PC-3 (cell line): ENCODE data around the gene SDC1. TPM values are rescaled to one million over a fixed set of nuclear protein-coding genes. Genes with fewer than 3 reads are reported as not detected.

Source experiments
- ATAC-seq: fragments of 200-7000 bp; cut with Tn5 transposase; 2 replicates; pipeline ENCODE4 v1.9.1; 2020; ENCODE audit warnings: mild to moderate bottlenecking, moderate library complexity
- BruUV-seq: library from RNA; stranded (reverse); fragments of 400-500 nt; replicated peaks from 2 replicates; lab custom pipeline; 2021; lab: Mats Ljungman, UMichigan
- CTCF ChIA-PET: fragments of 300-600 bp; sonication (Branson Sonifier 250); formaldehyde crosslinking; loops from one replicate; lab custom pipeline; 2022; ENCODE audit warnings: antibody characterized with exemption; lab: Charles Lee
- POLR2A ChIA-PET: fragments of 300-600 bp; sonication (Branson Sonifier 250); formaldehyde crosslinking; loops from one replicate; lab custom pipeline; 2022; ENCODE audit warnings: antibody characterized with exemption; ENCODE audit not compliant: unreplicated experiment; lab: Charles Lee
- DNase-seq: peaks from one replicate; pipeline ENCODE4 v3.0.0-alpha.2; 2015
- H2AFZ ChIP-seq: fragments of 300-600 bp; sonication (generic); 2 replicates; pipeline ENCODE4 v1.6.0; 2016; ENCODE audit warnings: antibody characterized with exemption, low read length
- H3F3A ChIP-seq: fragments of 300-600 bp; sonication (generic); one replicate; pipeline ENCODE4 v1.6.0; 2017; ENCODE audit warnings: antibody characterized with exemption, low read length, control low read depth, mild to moderate bottlenecking; ENCODE audit not compliant: unreplicated experiment
- H3K27ac ChIP-seq: fragments of 300-600 bp; sonication (generic); 2 replicates; pipeline ENCODE4 v1.5.1; 2016; ENCODE audit warnings: mild to moderate bottlenecking, low read length
- H3K27me3 ChIP-seq: fragments of 300-600 bp; sonication (generic); 2 replicates; pipeline ENCODE4 v1.6.1; 2016; ENCODE audit warnings: low read length, mixed read lengths
- H3K36me3 ChIP-seq: fragments of 300-600 bp; sonication (generic); 2 replicates; pipeline ENCODE4 v1.6.1; 2016; ENCODE audit warnings: low read depth, mixed run types, low read length, mixed read lengths
- H3K4me1 ChIP-seq: fragments of 300-600 bp; sonication (generic); 2 replicates; pipeline ENCODE4 v1.5.1; 2016; ENCODE audit warnings: low read length; ENCODE audit not compliant: insufficient read depth
- H3K4me2 ChIP-seq: fragments of 300-600 bp; sonication (generic); 2 replicates; pipeline ENCODE4 v1.6.0; 2016; ENCODE audit warnings: low read length
- H3K4me3 ChIP-seq: fragments of 300-600 bp; sonication (generic); 2 replicates; pipeline ENCODE4 v1.5.1; 2016; ENCODE audit warnings: mild to moderate bottlenecking, low read length, mixed read lengths
- H3K79me2 ChIP-seq: fragments of 300-600 bp; sonication (generic); 2 replicates; pipeline ENCODE4 v1.6.1; 2017; ENCODE audit warnings: low read length, mixed read lengths
- H3K9ac ChIP-seq: fragments of 300-600 bp; sonication (generic); 2 replicates; pipeline ENCODE4 v1.6.0; 2016; ENCODE audit warnings: mild to moderate bottlenecking, low read length
- H3K9me2 ChIP-seq: fragments of 300-600 bp; sonication (generic); replicated peaks from 2 replicates; pipeline ENCODE4 v1.6.1; 2016; ENCODE audit warnings: mixed run types, low read length, mixed read lengths
- H3K9me3 ChIP-seq: fragments of 300-600 bp; sonication (generic); 2 replicates; pipeline ENCODE4 v1.6.1; 2016; ENCODE audit warnings: low read length, mixed read lengths
- H4K20me1 ChIP-seq: fragments of 300-600 bp; sonication (generic); 2 replicates; pipeline ENCODE4 v1.6.1; 2016; ENCODE audit warnings: low read length, mixed read lengths
- EZH2 ChIP-seq: fragments of 300-600 bp; sonication (generic); IDR thresholded peaks from one replicate; pipeline ENCODE4 v1.6.1; 2017; ENCODE audit warnings: antibody characterized with exemption, mild to moderate bottlenecking, low read length; ENCODE audit not compliant: unreplicated experiment
- EZH2phosphoT487 ChIP-seq: fragments of 300-600 bp; sonication (generic); IDR thresholded peaks from 2 replicates; pipeline ENCODE4 v1.6.1; 2018; ENCODE audit warnings: mild to moderate bottlenecking, antibody characterized with exemption, low read length, borderline replicate concordance
- intact Hi-C: fragments of 100-400 bp; cut with micrococcal nuclease; formaldehyde crosslinking; loops from 2 replicates; pipeline ENCODE4 v1.9.0; 2023
- total RNA-seq: library from RNA; depleted of rRNA; stranded (reverse); fragments of >200 nt; gene quantifications from 2 replicates; pipeline ENCODE4 v1.2.3, GENCODE V29; 2014
- TF ChIP-seq, protein P1 (sequence below): fragments of 300-600 bp; sonication (generic); conservative IDR thresholded peaks from 2 replicates; pipeline ENCODE4 v1.5.1; 2017; ENCODE audit warnings: antibody characterized with exemption, low read depth, mild to moderate bottlenecking, low read length

The SDC1 gene
- total RNA-seq, 1 experiment from 2014 or later = 358 TPM

DNA sequence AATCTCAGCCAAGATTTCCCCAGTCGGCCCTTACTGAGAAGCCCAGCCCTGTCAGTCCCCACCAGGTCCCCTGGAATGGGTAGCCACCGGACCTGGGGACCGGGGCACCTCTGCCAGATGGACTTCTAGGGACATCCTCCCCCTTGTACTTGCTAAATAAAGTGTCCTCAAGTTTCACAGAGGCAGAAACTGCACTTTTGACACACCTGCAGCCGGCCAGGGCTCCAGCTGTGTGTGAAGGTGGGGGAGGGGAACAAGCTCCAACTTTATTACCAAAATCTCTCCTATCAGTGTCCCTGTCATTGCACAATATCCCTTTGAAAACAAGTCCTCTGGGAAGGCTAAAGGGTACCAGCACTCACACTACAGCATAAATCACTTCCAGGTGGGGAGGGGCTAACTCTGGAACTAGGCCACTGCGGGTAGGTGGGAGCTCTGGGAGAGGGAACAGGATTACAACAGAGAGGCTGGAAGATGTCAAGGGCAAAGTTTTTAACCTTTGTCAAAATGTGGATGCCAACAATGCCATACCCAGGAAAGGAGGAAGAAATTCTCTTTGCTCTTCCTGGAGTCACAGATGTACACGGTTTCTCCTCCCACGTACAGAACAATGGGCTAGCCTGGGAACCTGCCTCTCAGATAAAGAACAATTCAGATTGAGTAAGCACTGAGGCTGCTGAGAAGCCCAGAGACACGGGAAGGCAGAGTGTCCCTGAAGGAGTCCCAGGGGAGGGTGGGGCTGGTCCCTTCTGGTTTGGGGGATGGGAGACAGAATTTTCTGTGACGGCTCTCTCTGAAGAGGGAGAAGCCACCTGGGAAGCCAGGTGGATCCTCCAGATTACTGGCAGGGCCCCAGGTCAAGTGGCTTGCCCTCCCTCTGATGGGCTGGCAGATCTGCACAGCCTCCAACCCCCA, 11.0 kb downstream of the SDC1 start:
- H3K79me2 ChIP-seq = peaks cover 100% of the 10 kb centered on the region
- H3K27ac ChIP-seq = no peak overlapping the region

GRCh38 chr2:20212871-20213503, 11.9 kb downstream of the SDC1 start:
- DNase-seq = peak; percentile 63
- Histone ChIP-seq H2AFZ (no peak overlapping the region), H3K9ac (no peak overlapping the region), H3K36me3 (peaks cover 10% of the 10 kb centered on the region; the same call in 1 of the 2 replicates), H3F3A (no peaks in the 10 kb centered on the region), H3K9me2 (no peaks in the 10 kb centered on the region), H3K27ac (no peak overlapping the region), H3K79me2 (peaks cover 100% of the 10 kb centered on the region), H4K20me1 (peaks cover 66% of the 10 kb centered on the region), H3K9me3 (no peaks in the 10 kb centered on the region), H3K27me3 (no peaks in the 10 kb centered on the region), H3K4me2 (0 out of 2 replicates have a peak overlapping the region, but pooled peaks have one; percentile 2), H3K4me1 (peaks cover 30% of the 10 kb centered on the region), H3K4me3 (no peak overlapping the region)
- CTCF ChIA-PET = no interaction called here
- intact Hi-C loops = no loop called here
- no TSS peak for BruUV-seq
- POLR2A ChIA-PET = interaction anchor here (0.5 kb wide), 1 partner anchor 8 kb away, joined by 3 read pairs; no protein-coding TSS in a partner anchor
- ATAC-seq = peak; percentile 13
- no peak for TF ChIP-seq EZH2phosphoT487
- TF ChIP-seq EZH2 = no peak
- TF ChIP-seq, protein P1, sequence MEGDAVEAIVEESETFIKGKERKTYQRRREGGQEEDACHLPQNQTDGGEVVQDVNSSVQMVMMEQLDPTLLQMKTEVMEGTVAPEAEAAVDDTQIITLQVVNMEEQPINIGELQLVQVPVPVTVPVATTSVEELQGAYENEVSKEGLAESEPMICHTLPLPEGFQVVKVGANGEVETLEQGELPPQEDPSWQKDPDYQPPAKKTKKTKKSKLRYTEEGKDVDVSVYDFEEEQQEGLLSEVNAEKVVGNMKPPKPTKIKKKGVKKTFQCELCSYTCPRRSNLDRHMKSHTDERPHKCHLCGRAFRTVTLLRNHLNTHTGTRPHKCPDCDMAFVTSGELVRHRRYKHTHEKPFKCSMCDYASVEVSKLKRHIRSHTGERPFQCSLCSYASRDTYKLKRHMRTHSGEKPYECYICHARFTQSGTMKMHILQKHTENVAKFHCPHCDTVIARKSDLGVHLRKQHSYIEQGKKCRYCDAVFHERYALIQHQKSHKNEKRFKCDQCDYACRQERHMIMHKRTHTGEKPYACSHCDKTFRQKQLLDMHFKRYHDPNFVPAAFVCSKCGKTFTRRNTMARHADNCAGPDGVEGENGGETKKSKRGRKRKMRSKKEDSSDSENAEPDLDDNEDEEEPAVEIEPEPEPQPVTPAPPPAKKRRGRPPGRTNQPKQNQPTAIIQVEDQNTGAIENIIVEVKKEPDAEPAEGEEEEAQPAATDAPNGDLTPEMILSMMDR = no peak

More for the DNA sequence above, 11.0 kb downstream of the SDC1 start:
- Histone ChIP-seq H3K9me3 (no peaks in the 10 kb centered on the region), H3K9me2 (no peaks in the 10 kb centered on the region), H2AFZ (no peak overlapping the region), H3K9ac (no peak overlapping the region), H3F3A (no peaks in the 10 kb centered on the region), H3K4me3 (no peak overlapping the region), H3K4me1 (peaks cover 39% of the 10 kb centered on the region), H4K20me1 (peaks cover 59% of the 10 kb centered on the region), H3K36me3 (peaks cover 10% of the 10 kb centered on the region; the same call in 1 of the 2 replicates), H3K4me2 (peak overlapping the region; percentile 2; the same call in 1 of the 2 replicates), H3K27me3 (no peaks in the 10 kb centered on the region)
- POLR2A ChIA-PET = interaction anchor here (1.2 kb wide), 1 partner anchor 18 kb away, joined by 12 read pairs; no protein-coding TSS in a partner anchor
- ATAC-seq = no peak
- BruUV-seq = no TSS peak
- intact Hi-C loops = no loop called here
- no peak for DNase-seq
- CTCF ChIA-PET = no interaction called here
- TF ChIP-seq, protein P1 = no peak
- no peak for TF ChIP-seq EZH2
- no peak for TF ChIP-seq EZH2phosphoT487
